ENCODE measurements around the gene HEYL. TPM values are rescaled to one million over a fixed set of nuclear protein-coding genes. Genes with fewer than 3 reads are reported as not detected.

Gene HEYL
- total RNA-seq, 1 experiment from 2014 or later = 3.4 TPM

- Histone ChIP-seq H3K4me3 (ENCODE audit: low read depth, low read length) (no peak overlapping the region), H3K27me3 (replicated peaks; ENCODE audit: control insufficient read depth, insufficient read depth, low read length) (no peaks in the 10 kb centered on the region), H3K4me1 (peaks cover 11% of the 10 kb centered on the region), H3K9me3 (no peaks in the 10 kb centered on the region), H3K36me3 (ENCODE audit: control insufficient read depth, insufficient read depth, low read length) (no peaks in the 10 kb centered on the region)
- no peak overlapping the region for H3K4me3 Mint-ChIP-seq (ENCODE audit: unreplicated experiment)
- no peak overlapping the region for H3K27ac Mint-ChIP-seq (ENCODE audit: unreplicated experiment)
- TF ChIP-seq CTCF (IDR thresholded peaks at IDR 0.05; ENCODE audit: insufficient read depth in 1 of 2, low read depth in 1 of 2, low read length in 1 of 2, severe bottlenecking in 1 of 2, unreplicated experiment in 1 of 2) = no peak
- no peaks in the 10 kb centered on the region for H3K9me3 Mint-ChIP-seq (ENCODE audit: unreplicated experiment)
- DNase-seq = no peak
- H3K36me3 Mint-ChIP-seq (ENCODE audit: insufficient read depth, unreplicated experiment) = peaks cover 4% of the 10 kb centered on the region
- BruUV-seq (replicated peaks) = no TSS peak
- POLR2A ChIA-PET = no interaction called here
- H3K27me3 Mint-ChIP-seq (ENCODE audit: insufficient read depth, unreplicated experiment) = no peaks in the 10 kb centered on the region
- H3K4me1 Mint-ChIP-seq (ENCODE audit: low read depth, unreplicated experiment) = peaks cover 7% of the 10 kb centered on the region
- CTCF ChIA-PET = no interaction called here
- intact Hi-C loops (cut with micrococcal nuclease; ENCODE audit: unreplicated experiment) = no loop called here
Measured at GRCh38 chr1:39642796-39643195, 3.4 kb upstream of the HEYL start.

GRCh38 chr1:39640861-39641260 is 1.4 kb upstream of the HEYL start:
- H3K9me3 Mint-ChIP-seq (ENCODE audit: unreplicated experiment) = no peaks in the 10 kb centered on the region
- Histone ChIP-seq H3K27me3 (replicated peaks; ENCODE audit: control insufficient read depth, insufficient read depth, low read length) (no peaks in the 10 kb centered on the region), H3K4me3 (ENCODE audit: low read depth, low read length) (no peak overlapping the region), H3K4me1 (peaks cover 6% of the 10 kb centered on the region; the same call in 1 of the 2 replicates), H3K9me3 (no peaks in the 10 kb centered on the region), H3K36me3 (ENCODE audit: control insufficient read depth, insufficient read depth, low read length) (no peaks in the 10 kb centered on the region)
- no TSS peak for BruUV-seq (replicated peaks)
- H3K4me1 Mint-ChIP-seq (ENCODE audit: low read depth, unreplicated experiment) = no peaks in the 10 kb centered on the region
- H3K36me3 Mint-ChIP-seq (ENCODE audit: insufficient read depth, unreplicated experiment) = peaks cover 4% of the 10 kb centered on the region
- no peak overlapping the region for H3K4me3 Mint-ChIP-seq (ENCODE audit: unreplicated experiment)
- no peaks in the 10 kb centered on the region for H3K27me3 Mint-ChIP-seq (ENCODE audit: insufficient read depth, unreplicated experiment)
- ChIA-PET POLR2A (no interaction called here), CTCF (interaction anchor here (2.1 kb wide), 1 partner anchor 35 kb away, joined by 10 read pairs; no protein-coding TSS in a partner anchor)
- no peak for TF ChIP-seq CTCF (IDR thresholded peaks at IDR 0.05; ENCODE audit: insufficient read depth in 1 of 2, low read depth in 1 of 2, low read length in 1 of 2, severe bottlenecking in 1 of 2, unreplicated experiment in 1 of 2)
- no peak overlapping the region for H3K27ac Mint-ChIP-seq (ENCODE audit: unreplicated experiment)
- intact Hi-C loops (cut with micrococcal nuclease; ENCODE audit: unreplicated experiment) = no loop called here
- DNase-seq = no peak

GRCh38 chr1:39638965-39639304 is 508 bp downstream of the HEYL start:
- no peak overlapping the region for H3K27ac Mint-ChIP-seq (ENCODE audit: unreplicated experiment)
- no peaks in the 10 kb centered on the region for H3K36me3 ChIP-seq (ENCODE audit: control insufficient read depth, insufficient read depth, low read length)
- no TSS peak for BruUV-seq (replicated peaks)
- H3K27me3 Mint-ChIP-seq (ENCODE audit: insufficient read depth, unreplicated experiment) = no peaks in the 10 kb centered on the region
- H3K4me3 Mint-ChIP-seq (ENCODE audit: unreplicated experiment) = peak overlapping the region; percentile 78
- no peaks in the 10 kb centered on the region for H3K9me3 ChIP-seq
- no peaks in the 10 kb centered on the region for H3K9me3 Mint-ChIP-seq (ENCODE audit: unreplicated experiment)
- CTCF ChIA-PET = interaction anchor here (1.1 to 1.2 kb wide), 3 partner anchors 14 to 32 kb away, joined by 3 to 11 read pairs (median 6); no protein-coding TSS in a partner anchor
- no peaks in the 10 kb centered on the region for H3K27me3 ChIP-seq (replicated peaks; ENCODE audit: control insufficient read depth, insufficient read depth, low read length)
- H3K4me1 Mint-ChIP-seq (ENCODE audit: low read depth, unreplicated experiment) = no peaks in the 10 kb centered on the region
- peak overlapping the region; percentile 68 for H3K4me3 ChIP-seq (ENCODE audit: low read depth, low read length)
- no peak for DNase-seq
- no peaks in the 10 kb centered on the region for H3K36me3 Mint-ChIP-seq (ENCODE audit: insufficient read depth, unreplicated experiment)
- intact Hi-C loops (cut with micrococcal nuclease; ENCODE audit: unreplicated experiment) = loop anchor here (1.0 kb wide), 1 partner anchor 33 kb away; no protein-coding TSS in a partner anchor
- peaks cover 6% of the 10 kb centered on the region; the same call in 1 of the 2 replicates for H3K4me1 ChIP-seq
- POLR2A ChIA-PET = no interaction called here
- no peak for TF ChIP-seq CTCF (IDR thresholded peaks at IDR 0.05; ENCODE audit: insufficient read depth in 1 of 2, low read depth in 1 of 2, low read length in 1 of 2, severe bottlenecking in 1 of 2, unreplicated experiment in 1 of 2)
